ENCODE results near the gene NFIB.

The NFIB gene

GRCh38 chr9:14185016-14185415 lies 128.9 kb downstream of the NFIB start:
- no peak for DNase-seq (ENCODE audit: low spot score)

- DNase-seq (ENCODE audit: low spot score), result no peak
Observed at GRCh38 chr9:14183001-14183400, 130.9 kb downstream of the NFIB start.

GRCh38 chr9:14180960-14181537 lies 132.9 kb downstream of the NFIB start:
- DNase-seq (ENCODE audit: low spot score), result no peak

- no peak for DNase-seq (ENCODE audit: low spot score)
Observed at GRCh38 chr9:14180093-14180959, 133.6 kb downstream of the NFIB start.

GRCh38 chr9:14179449-14179848 lies 134.5 kb downstream of the NFIB start:
- no peak for DNase-seq (ENCODE audit: low spot score)

GRCh38 chr9:14175778-14176177 lies 138.2 kb downstream of the NFIB start:
- DNase-seq (ENCODE audit: low spot score), result no peak

- no peak for DNase-seq (ENCODE audit: low spot score)
Observed at GRCh38 chr9:14173713-14174112, 140.2 kb downstream of the NFIB start.

GRCh38 chr9:14170973-14171596 lies 142.9 kb downstream of the NFIB start:
- peak; percentile 15 for DNase-seq (ENCODE audit: low spot score)

- DNase-seq (ENCODE audit: low spot score), result no peak
Observed at GRCh38 chr9:14170392-14170931, 143.5 kb downstream of the NFIB start.

- no peak for DNase-seq (ENCODE audit: low spot score)
Observed at GRCh38 chr9:14168381-14168780, 145.6 kb downstream of the NFIB start.

- DNase-seq (ENCODE audit: low spot score), result no peak
Observed at GRCh38 chr9:14165376-14166035, 148.4 kb downstream of the NFIB start.

- no peak for DNase-seq (ENCODE audit: low spot score)
Observed at GRCh38 chr9:14164908-14165307, 149.0 kb downstream of the NFIB start.

- DNase-seq (ENCODE audit: low spot score), result no peak
Observed at GRCh38 chr9:14159440-14160216, 154.3 kb downstream of the NFIB start.

- DNase-seq (ENCODE audit: low spot score), result peak; percentile 54
Observed at GRCh38 chr9:14158916-14159315, 155.0 kb downstream of the NFIB start.

- no peak for DNase-seq (ENCODE audit: low spot score)
Observed at GRCh38 chr9:14158136-14158813, 155.7 kb downstream of the NFIB start.

GRCh38 chr9:14157191-14157590 lies 156.8 kb downstream of the NFIB start:
- no peak for DNase-seq (ENCODE audit: low spot score)

- no peak for DNase-seq (ENCODE audit: low spot score)
Observed at GRCh38 chr9:14156046-14156445, 157.9 kb downstream of the NFIB start.

GRCh38 chr9:14155237-14155636 lies 158.7 kb downstream of the NFIB start:
- DNase-seq (ENCODE audit: low spot score), result no peak

GRCh38 chr9:14153310-14153720 lies 160.6 kb downstream of the NFIB start:
- DNase-seq (ENCODE audit: low spot score), result no peak

GRCh38 chr9:14151451-14151850 lies 162.5 kb downstream of the NFIB start:
- DNase-seq (ENCODE audit: low spot score), result no peak

GRCh38 chr9:14148501-14149103 lies 165.3 kb downstream of the NFIB start:
- no peak for DNase-seq (ENCODE audit: low spot score)
